Coronary artery (tissue), 2 donors: ENCODE data around the gene ASB4.

Experiments
- DNase-seq: peaks from one replicate; pipeline ENCODE4 v3.0.0-alpha.2; 2017; ENCODE audit warnings: low spot score
- H3K27ac ChIP-seq, 2 donors: fragments of 200-600 bp; sonication (generic); one replicate each; pipeline ENCODE4 v1.5.1; 2016 to 2019
- H3K4me3 ChIP-seq: fragments of 200-600 bp; sonication (generic); 2 replicates; pipeline ENCODE4 v1.5.1; 2016; ENCODE audit warnings: mild to moderate bottlenecking, moderate library complexity
- CTCF ChIP-seq: fragments of 200-600 bp; sonication (generic); IDR thresholded peaks from one replicate; pipeline ENCODE4 v1.5.1; 2019; ENCODE audit warnings: antibody characterized with exemption

The ASB4 gene

GRCh38 chr7:95534796-95535195 lies 49.1 kb downstream of the ASB4 start:
- no peak overlapping the region for H3K27ac ChIP-seq
- DNase-seq: no peak
- TF ChIP-seq CTCF: no peak
- H3K4me3 ChIP-seq: no peak overlapping the region

- no peak for TF ChIP-seq CTCF
- no peak overlapping the region for H3K4me3 ChIP-seq
- H3K27ac ChIP-seq: no peak overlapping the region
- no peak for DNase-seq
Observed at GRCh38 chr7:95535662-95536061, 49.9 kb downstream of the ASB4 start.

- H3K4me3 ChIP-seq: no peak overlapping the region
- no peak for DNase-seq
- TF ChIP-seq CTCF: no peak
- no peak overlapping the region for H3K27ac ChIP-seq
Observed at GRCh38 chr7:95536656-95537311, 51.0 kb downstream of the ASB4 start.

- TF ChIP-seq CTCF: no peak
- Histone ChIP-seq H3K4me3 (no peak overlapping the region), H3K27ac (no peak overlapping the region)
- DNase-seq: no peak
Observed at GRCh38 chr7:95537468-95537867, 51.7 kb downstream of the ASB4 start.

- no peak for TF ChIP-seq CTCF
- no peak overlapping the region for H3K4me3 ChIP-seq
- no peak for DNase-seq
- no peak overlapping the region for H3K27ac ChIP-seq
Observed at GRCh38 chr7:95539426-95539825, 53.7 kb downstream of the ASB4 start.

GRCh38 chr7:95540366-95540765 lies 54.6 kb downstream of the ASB4 start:
- no peak for TF ChIP-seq CTCF
- DNase-seq: no peak
- no peak overlapping the region for H3K27ac ChIP-seq
- no peak overlapping the region for H3K4me3 ChIP-seq

- DNase-seq: no peak
- H3K27ac ChIP-seq: no peak overlapping the region
- H3K4me3 ChIP-seq: no peak overlapping the region
- TF ChIP-seq CTCF: no peak
Observed at GRCh38 chr7:95543312-95543711, 57.6 kb downstream of the ASB4 start.
